Stimulated activated CD8-positive, alpha-beta memory T cell treated with anti-CD3 and anti-CD28 coated beads, Interleukin-12 subunit alpha, Interleukin-12 subunit beta, amount 100 ng/mL, for 4 hours (primary cell): Measurements from ENCODE around the gene C3orf33.

Source experiments
- DNase-seq: peaks from one replicate; pipeline ENCODE4 v3.0.0-alpha.2; 2020; ENCODE audit warnings: low read depth

Gene C3orf33

GRCh38 chr3:155741603-155742002 lies 64.5 kb downstream of the C3orf33 start:
- DNase-seq = no peak

- no peak for DNase-seq
Observed at GRCh38 chr3:155741101-155741500, 65.0 kb downstream of the C3orf33 start.

DNA sequence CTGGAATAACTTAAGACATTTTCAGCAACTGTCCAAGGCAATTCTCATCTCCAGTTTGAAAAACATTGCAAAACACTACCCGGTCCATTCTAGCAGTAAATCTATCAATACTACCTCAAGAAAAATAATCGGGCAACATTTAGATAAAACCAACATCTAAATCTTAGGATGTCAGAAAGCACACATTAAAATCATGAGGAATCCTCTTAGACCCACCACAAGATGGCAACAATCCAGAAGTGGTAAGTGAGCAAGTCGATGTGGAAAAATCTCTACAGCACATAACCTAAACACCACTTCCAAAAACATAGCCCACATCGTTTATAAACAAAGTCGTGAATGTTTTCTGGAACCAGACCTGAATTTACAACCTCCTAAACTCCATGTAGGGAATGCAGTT lies 66.9 kb downstream of the C3orf33 start:
- no peak for DNase-seq

DNA sequence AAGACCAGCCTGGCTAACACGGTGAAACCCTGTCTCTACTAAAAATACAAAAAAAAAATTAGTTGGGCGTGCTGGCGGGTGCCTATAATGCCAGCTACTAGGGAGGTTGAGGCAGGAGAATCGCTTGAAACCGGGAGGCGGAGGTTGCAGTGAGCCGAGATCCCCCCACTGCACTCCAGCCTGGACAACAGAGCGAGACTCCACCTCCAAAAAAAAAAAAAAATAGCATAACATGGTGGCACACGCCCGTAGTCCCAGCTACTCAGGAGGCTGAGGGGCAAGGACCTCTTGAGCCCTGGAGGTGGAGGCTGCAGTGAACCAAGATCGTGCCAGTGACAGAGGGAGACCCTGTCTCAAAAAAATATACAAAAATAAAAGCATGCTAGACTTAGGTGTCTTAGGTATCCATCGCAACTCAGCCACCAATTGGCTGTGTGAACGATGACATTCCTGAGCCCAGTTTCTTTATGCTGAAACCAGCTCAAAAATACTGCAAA lies 67.5 kb downstream of the C3orf33 start:
- no peak for DNase-seq

DNA sequence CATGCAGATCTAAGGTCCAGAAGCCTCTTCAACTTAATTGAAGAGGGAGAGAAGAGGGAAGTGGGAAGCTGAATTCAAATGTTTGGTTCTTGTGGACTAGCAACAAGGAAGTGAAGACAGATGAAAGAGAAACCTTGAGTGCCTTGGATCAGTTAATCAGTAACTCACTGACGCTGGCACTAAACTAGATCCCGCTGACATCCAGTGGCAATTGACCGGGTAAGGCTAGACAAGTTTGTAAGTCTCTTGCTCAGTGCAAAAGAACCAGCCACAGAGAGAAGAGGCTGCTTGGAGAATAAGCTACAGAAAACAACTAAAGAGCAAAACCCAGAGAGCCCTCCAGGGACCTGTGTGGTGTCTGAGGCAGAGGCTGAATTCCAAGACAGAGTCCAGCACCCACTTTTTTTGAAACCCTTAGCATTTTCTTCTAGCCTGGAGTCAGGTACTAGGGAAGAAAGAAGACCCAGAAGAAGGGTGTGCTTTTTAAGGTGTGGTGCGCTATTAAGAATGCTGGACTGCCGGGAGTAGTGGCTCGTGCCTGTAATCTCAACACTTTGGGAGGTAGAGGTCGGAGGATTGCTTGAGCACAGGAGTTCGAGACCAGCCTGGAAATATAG lies 68.1 kb downstream of the C3orf33 start:
- DNase-seq = no peak

GRCh38 chr3:155736381-155736780 lies 69.7 kb downstream of the C3orf33 start:
- DNase-seq = no peak

GRCh38 chr3:155730843-155731242 lies 75.2 kb downstream of the C3orf33 start:
- DNase-seq = no peak

- no peak for DNase-seq
Observed at GRCh38 chr3:155727836-155728235, 78.2 kb downstream of the C3orf33 start.

- no peak for DNase-seq
Observed at GRCh38 chr3:155714295-155714718, 91.8 kb downstream of the C3orf33 start.
